Right ventricle myocardium superior (tissue), 1 donor: Measurements from ENCODE around the gene BTLA. TPM values are rescaled to one million over a fixed set of nuclear protein-coding genes. Genes with fewer than 3 reads are reported as not detected.
"Not testable (repeated sequence)": the region's sequence is repeated elsewhere in the genome, so short reads cannot be mapped to it uniquely, and the experiment has no call there.

Source experiments
- ATAC-seq: fragments of 200-7000 bp; cut with Tn5 transposase; one replicate; pipeline ENCODE4 v1.9.1; 2020; ENCODE audit warnings: mild to moderate bottlenecking; ENCODE audit not compliant: poor library complexity
- DNase-seq: peaks from one replicate; pipeline ENCODE4 v3.0.0-alpha.2; 2020
- intact Hi-C: fragments of 100-400 bp; cut with DNase I; formaldehyde crosslinking; loops from one replicate; pipeline ENCODE4 v1.11.2; 2022
- long read RNA-seq: library from polyadenylated mRNA; unstranded; transcript quantifications from one replicate; pipeline ENCODE4 v2.0.0, GENCODE V29; 2021
- total RNA-seq: library from RNA; stranded (reverse); fragmentation: NEBNext Ultra II Directional; extraction: Animal tissue kit (Norgen Biotek cat#: 25700); gene quantifications from one replicate; pipeline ENCODE4 v1.2.1, GENCODE V29; 2021
- donor health status: DM: no; HTN: yes; CAD: no; lungs with severe emphysema.

BTLA gene
- total RNA-seq: not detected
- long read RNA-seq: 0 reads

- DNase-seq (no peak), ATAC-seq (no peak)
- intact Hi-C loops: no loop called here
These were observed at the start of gene BTLA for GRCh38 chr3:112498914-112499711. Gene BTLA (minus strand): TSS chr3:112499472. CDS start chr3:112499358, 114 bp downstream.

GRCh38 chr3:112546216-112546759 is 47.0 kb upstream of the BTLA start:
- DNase-seq (no peak), ATAC-seq (no peak)
- intact Hi-C loops: no loop called here

GRCh38 chr3:112539825-112540650 is 40.8 kb upstream of the BTLA start:
- intact Hi-C loops: loop anchor here (10.0 kb wide), 1 partner anchor 425 kb away; no protein-coding TSS in a partner anchor
- DNase-seq (no peak), ATAC-seq (no peak)

DNA sequence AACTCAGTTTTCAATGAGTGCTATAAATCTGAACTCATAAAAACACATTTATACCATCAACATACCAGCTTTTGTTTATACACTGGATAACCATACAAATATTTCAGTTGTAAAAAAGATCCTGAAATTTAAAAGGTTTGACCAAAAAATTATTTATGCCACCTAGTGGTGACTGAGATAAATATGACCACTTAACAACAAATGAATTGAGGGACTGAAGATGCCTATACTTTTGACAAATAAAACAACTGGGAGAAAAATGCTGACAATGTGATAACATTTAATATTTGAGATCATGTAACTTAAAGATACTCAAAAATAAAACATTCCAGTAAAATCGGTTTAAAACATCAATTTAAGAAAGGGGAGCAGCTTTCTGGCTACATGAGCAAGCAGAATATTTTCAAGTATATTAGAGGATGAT is 32.1 kb upstream of the BTLA start:
- ATAC-seq (no peak), DNase-seq (no peak)
- intact Hi-C loops: loop anchor here (10.0 kb wide), 1 partner anchor 417 kb away; no protein-coding TSS in a partner anchor

DNA sequence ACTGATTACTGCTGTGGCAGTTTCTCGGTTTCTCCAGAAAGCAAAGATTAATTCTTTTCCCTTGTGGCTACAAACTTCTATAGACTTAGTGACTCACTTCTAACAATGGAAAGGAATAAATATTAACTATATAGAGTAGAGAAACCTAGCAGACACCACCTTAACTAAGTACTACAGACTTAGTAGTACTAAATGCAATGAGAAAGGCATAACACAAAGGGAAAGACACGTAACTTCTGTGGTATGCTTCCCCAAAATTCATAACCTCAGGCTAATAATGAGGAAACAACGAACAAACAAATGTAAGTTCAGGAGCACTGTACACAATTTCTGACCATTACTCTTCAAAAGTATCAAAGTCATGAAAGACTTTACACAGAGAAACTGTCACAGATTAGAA is 31.3 kb upstream of the BTLA start:
- ATAC-seq: no peak
- no peak for DNase-seq
- intact Hi-C loops: loop anchor here (10.0 kb wide), 1 partner anchor 416 kb away; no protein-coding TSS in a partner anchor

DNA sequence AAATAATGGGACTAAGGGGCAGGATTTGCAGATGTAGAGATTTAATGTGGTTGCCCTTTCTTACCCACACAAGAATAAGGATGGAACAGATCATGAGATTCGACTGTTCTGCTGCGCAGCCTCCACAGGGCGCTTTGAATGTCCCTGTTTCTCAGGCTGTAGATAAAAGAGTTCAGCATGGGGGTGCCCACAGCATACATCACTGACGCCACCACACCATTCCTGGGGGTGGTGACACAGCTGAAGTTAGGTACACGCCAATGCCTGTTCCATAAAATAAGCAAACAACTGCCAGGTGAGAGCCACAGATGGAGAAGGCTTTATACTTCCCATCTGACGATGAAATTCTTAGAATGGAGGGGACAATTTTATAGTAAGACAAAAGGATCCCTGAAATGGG is 24.9 kb upstream of the BTLA start:
- ATAC-seq, intact Hi-C loops, DNase-seq: not testable (repeated sequence)

- intact Hi-C loops: loop anchor here (5.0 to 10.0 kb wide), 2 partner anchors 195 to 227 kb away; partner anchors contain the start of gene SLC9C1
- DNase-seq (no peak), ATAC-seq (peak; percentile 69)
These were observed 20.2 kb upstream of the BTLA start for GRCh38 chr3:112519424-112520001.

- ATAC-seq, DNase-seq: not testable (repeated sequence)
- intact Hi-C loops: loop anchor here (5.0 to 10.0 kb wide), 2 partner anchors 194 to 227 kb away; partner anchors contain the start of gene SLC9C1
These were observed 19.7 kb upstream of the BTLA start for GRCh38 chr3:112518970-112519369.

- intact Hi-C loops: loop anchor here (5.0 to 10.0 kb wide), 2 partner anchors 190 to 222 kb away; partner anchors contain the start of gene SLC9C1
- DNase-seq (no peak), ATAC-seq (no peak)
These were observed 15.4 kb upstream of the BTLA start for GRCh38 chr3:112514527-112515128.

GRCh38 chr3:112512320-112512719 is 13.0 kb upstream of the BTLA start:
- intact Hi-C loops: loop anchor here (10.0 kb wide), 1 partner anchor 188 kb away; no protein-coding TSS in a partner anchor
- no peak for ATAC-seq
- no peak for DNase-seq

DNA sequence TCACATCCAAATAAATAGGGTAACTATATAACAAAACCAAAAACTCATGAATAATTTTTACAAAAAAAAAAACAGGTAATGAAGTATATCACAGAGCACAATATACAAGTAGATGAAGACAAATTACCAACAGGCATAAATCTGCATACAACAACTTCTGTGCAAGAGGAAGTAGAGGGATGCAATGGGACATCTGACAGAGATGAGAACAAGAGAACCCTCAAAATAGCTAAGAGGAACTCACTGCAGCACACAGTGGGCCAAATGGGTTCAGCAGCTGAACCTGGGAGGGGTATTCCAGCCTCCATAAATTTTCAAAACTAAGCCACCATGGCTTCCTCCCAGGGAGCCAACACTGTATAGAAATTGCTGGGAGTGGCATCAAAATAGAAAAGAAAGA is 9.6 kb upstream of the BTLA start:
- ATAC-seq (no peak), DNase-seq (no peak)
- intact Hi-C loops: no loop called here

DNA sequence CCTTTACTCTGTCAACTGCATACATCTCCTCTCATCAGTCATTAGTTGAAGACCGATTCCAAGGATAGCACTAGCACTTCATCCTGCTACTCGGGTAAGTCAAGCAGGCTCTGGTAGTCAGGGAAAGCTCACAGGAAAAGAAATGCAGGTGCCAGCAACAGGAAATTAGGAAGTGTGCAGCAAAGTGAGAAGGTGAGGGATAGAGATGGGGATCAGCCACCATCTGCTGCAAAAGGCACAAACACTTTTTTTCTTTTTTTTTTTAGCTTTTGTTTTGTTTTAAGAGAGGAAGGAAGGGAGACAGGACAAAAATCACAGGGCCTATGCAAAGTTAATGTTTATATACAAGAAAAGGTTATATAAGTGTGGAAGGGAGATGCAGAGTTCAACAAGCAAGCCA is 9.0 kb upstream of the BTLA start:
- no peak for ATAC-seq
- DNase-seq: no peak
- intact Hi-C loops: no loop called here

GRCh38 chr3:112505907-112506306 is 6.6 kb upstream of the BTLA start:
- intact Hi-C loops: no loop called here

DNA sequence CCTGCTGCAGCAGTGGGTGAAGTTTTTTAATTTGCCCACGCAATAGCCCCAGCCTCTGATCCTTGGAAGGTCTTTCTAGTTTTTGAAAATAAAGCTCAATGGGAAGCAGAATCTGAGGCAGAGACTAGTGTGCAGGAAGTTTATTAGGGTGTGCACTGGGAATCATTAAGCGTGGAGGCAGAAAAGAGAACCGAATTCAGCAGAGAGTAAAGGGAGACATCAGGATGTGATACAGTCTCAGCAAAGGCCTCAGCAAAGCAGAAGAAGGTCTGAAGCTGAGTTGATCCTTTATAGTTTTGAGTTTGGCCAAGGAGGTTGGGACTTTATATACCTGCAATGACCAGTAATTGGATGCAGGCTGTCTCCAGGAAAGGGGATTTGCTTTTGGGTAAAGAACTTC is 4.9 kb upstream of the BTLA start:
- intact Hi-C loops: no loop called here
- ATAC-seq (no peak), DNase-seq (no peak)

More at GRCh38 chr3:112505907-112506306, 6.6 kb upstream of the BTLA start:
- ATAC-seq (no peak), DNase-seq (no peak)

GRCh38 chr3:112503304-112503972 is 4.2 kb upstream of the BTLA start:
- intact Hi-C loops: no loop called here
- no peak for ATAC-seq
- no peak for DNase-seq

DNA sequence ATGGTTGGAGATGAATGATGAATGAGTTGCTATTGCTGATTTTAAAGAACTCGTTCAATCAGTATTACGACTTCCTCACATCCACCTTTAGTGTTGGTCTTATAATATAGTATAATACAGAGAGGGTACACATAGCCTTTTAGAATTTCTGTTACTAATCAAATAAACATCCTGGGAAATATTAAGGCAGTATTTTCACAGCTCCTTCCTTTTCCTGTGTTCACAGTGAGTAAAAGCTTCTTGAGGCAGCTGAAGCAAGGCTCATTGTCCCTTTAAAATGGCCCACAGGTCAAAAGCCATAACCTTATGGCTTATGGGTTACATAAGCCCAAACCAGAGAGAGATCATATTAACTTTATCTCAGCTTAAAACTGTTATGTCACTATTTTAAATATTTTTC is 1.3 kb upstream of the BTLA start:
- DNase-seq (no peak), ATAC-seq (no peak)
- intact Hi-C loops: no loop called here

DNA sequence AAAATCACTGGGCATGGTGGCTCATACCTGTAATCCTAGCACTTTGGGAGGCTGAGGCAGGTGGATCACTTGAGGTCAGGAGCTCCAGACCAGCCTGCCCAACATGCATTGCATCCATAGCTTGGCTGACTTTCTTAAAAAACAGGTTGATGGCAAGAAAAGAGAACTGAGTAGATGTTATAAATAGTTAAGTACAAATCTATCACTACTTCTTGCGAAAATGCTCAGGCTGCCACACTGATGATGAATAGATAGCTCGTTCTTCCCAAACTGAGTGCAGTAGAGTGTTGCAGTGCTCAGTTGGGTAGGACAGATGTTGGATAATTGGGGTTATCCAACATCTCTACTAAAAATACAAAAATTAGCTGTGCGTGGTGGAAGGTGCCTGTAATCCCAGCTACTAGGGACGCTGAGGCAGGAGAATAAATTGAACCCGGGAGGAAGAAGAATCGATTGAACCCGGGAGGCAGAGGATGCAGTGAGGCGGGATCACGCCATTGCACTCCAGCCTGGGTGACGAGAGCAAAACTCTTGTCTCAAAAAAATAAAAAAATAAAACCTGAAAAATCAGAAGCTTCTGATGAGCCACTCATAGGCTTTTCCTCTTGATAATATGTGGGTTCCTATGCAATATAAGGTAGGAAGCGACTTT is 1.2 kb downstream of the BTLA start:
- ATAC-seq (no peak), DNase-seq (no peak)
- intact Hi-C loops: no loop called here
